Measurements from ENCODE around the gene ZNF804A.

The ZNF804A gene

DNA sequence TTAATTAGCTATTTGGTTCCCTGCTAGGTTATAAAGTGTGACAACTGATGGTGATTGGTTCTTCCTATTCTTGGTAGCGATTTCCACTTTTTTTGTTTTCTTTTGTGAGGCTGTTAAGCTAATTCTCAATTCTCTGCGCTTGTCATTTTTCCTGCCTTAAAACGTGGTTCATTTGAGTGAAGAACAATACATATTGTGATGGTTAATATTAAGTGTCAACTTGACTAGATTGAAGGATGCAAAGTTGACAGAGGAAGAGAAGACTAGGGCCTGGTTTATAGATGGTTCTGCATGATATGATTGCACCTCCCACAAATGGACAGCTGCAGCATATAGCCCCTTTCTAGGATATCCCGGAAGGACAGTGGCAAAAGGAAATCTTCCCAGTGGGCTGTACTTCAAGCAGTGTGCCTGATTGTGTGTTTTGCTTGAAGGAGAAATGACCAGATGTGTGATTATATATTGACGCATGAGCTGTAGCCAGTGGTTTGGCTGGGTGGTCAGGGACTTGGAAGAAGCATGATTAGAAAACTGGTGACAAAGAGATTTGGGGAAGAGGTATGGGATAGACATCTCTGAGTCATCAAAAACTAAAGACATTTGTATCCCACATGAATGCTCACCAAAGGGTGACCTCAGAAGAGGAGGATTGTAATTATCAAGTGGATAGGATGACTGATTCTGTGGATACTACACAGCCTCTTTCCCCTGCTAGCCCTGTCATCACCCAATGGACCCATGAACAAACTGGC lies 39.4 kb upstream of the ZNF804A start:
- Histone ChIP-seq H3K4me3 (ENCODE audit: low read length) (no peak overlapping the region), H2BK120ac (ENCODE audit: low read depth, low read length) (no peak overlapping the region), H3K23ac (ENCODE audit: low read length) (no peak overlapping the region), H2AK5ac (ENCODE audit: low read length) (no peak overlapping the region), H2BK15ac (replicated peaks; ENCODE audit: low read depth) (no peak overlapping the region), H4K8ac (ENCODE audit: low read depth, low read length) (no peak overlapping the region), H2BK5ac (ENCODE audit: low read length) (no peak overlapping the region), H3K18ac (ENCODE audit: low read length) (no peak overlapping the region), H3K4me2 (ENCODE audit: low read length) (no peak overlapping the region), H3K56ac (ENCODE audit: low read length) (no peak overlapping the region), H3K79me2 (ENCODE audit: control insufficient read depth, insufficient read depth, low read length) (no peaks in the 10 kb centered on the region), H3K4me1 (ENCODE audit: control insufficient read depth, low read depth, low read length) (no peaks in the 10 kb centered on the region), H3K36me3 (ENCODE audit: control insufficient read depth, insufficient read depth, low read length) (no peaks in the 10 kb centered on the region), H3K9ac (ENCODE audit: low read length) (no peak overlapping the region), H3K79me1 (ENCODE audit: low read length) (no peaks in the 10 kb centered on the region), H4K5ac (ENCODE audit: low read length) (no peak overlapping the region), H3K4ac (ENCODE audit: low read depth, low read length) (no peak overlapping the region), H3K27ac (ENCODE audit: low read depth, low read length) (no peak overlapping the region), H3K27me3 (ENCODE audit: insufficient read depth, low read length, poor library complexity) (no peaks in the 10 kb centered on the region)
- WGBS (ENCODE audit: extremely low coverage, insufficient coverage, low lambda C conversion rate): no CpG with 5 or more reads among the region's 5 CpGs
- no peak for DNase-seq

DNA sequence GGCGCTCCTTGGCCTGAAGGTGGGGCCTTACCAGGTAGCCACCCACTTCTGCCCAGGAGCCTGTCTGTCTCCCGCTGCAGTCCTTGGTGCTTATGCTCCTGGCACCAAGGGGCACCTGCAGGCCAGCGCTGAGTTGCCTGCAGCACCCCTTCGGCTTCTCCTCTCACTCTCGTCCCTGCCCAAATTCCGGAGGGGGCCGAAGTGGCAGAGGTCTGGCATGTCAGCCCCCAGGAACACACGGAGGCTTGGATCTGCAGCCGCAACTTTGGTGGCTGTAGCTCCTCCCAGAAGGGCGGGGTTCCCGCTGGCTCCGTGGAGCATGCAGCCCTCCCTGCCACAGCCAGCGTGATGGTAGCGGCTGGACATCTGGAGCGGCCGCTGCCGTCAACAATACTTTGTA lies 37.7 kb upstream of the ZNF804A start:
- Histone ChIP-seq H3K9ac (ENCODE audit: low read length) (no peak overlapping the region), H3K36me3 (ENCODE audit: control insufficient read depth, insufficient read depth, low read length) (no peaks in the 10 kb centered on the region), H4K5ac (ENCODE audit: low read length) (no peak overlapping the region), H3K4me3 (ENCODE audit: low read length) (no peak overlapping the region), H3K56ac (ENCODE audit: low read length) (no peak overlapping the region), H3K4me2 (ENCODE audit: low read length) (no peak overlapping the region), H2AK5ac (ENCODE audit: low read length) (no peak overlapping the region), H4K8ac (ENCODE audit: low read depth, low read length) (no peak overlapping the region), H3K79me1 (ENCODE audit: low read length) (no peaks in the 10 kb centered on the region), H3K4me1 (ENCODE audit: control insufficient read depth, low read depth, low read length) (no peaks in the 10 kb centered on the region), H3K27me3 (ENCODE audit: insufficient read depth, low read length, poor library complexity) (no peaks in the 10 kb centered on the region), H3K18ac (ENCODE audit: low read length) (no peak overlapping the region), H2BK5ac (ENCODE audit: low read length) (no peak overlapping the region), H3K79me2 (ENCODE audit: control insufficient read depth, insufficient read depth, low read length) (no peaks in the 10 kb centered on the region), H2BK15ac (replicated peaks; ENCODE audit: low read depth) (no peak overlapping the region), H3K23ac (ENCODE audit: low read length) (no peak overlapping the region), H3K27ac (ENCODE audit: low read depth, low read length) (no peak overlapping the region), H2BK120ac (ENCODE audit: low read depth, low read length) (no peak overlapping the region), H3K4ac (ENCODE audit: low read depth, low read length) (no peak overlapping the region)
- WGBS (ENCODE audit: extremely low coverage, insufficient coverage, low lambda C conversion rate): no CpG with 5 or more reads among the region's 17 CpGs
- no peak for DNase-seq

GRCh38 chr2:184562532-184562931 lies 35.8 kb upstream of the ZNF804A start:
- Histone ChIP-seq H3K36me3 (ENCODE audit: control insufficient read depth, insufficient read depth, low read length) (no peaks in the 10 kb centered on the region), H4K5ac (ENCODE audit: low read length) (no peak overlapping the region), H3K27me3 (ENCODE audit: insufficient read depth, low read length, poor library complexity) (no peaks in the 10 kb centered on the region), H2BK15ac (replicated peaks; ENCODE audit: low read depth) (no peak overlapping the region), H3K79me1 (ENCODE audit: low read length) (no peaks in the 10 kb centered on the region), H3K18ac (ENCODE audit: low read length) (no peak overlapping the region), H3K56ac (ENCODE audit: low read length) (no peak overlapping the region), H3K9ac (ENCODE audit: low read length) (no peak overlapping the region), H2BK120ac (ENCODE audit: low read depth, low read length) (no peak overlapping the region), H3K4me3 (ENCODE audit: low read length) (no peak overlapping the region), H2AK5ac (ENCODE audit: low read length) (no peak overlapping the region), H3K4me2 (ENCODE audit: low read length) (no peak overlapping the region), H3K4ac (ENCODE audit: low read depth, low read length) (no peak overlapping the region), H3K23ac (ENCODE audit: low read length) (no peak overlapping the region), H3K27ac (ENCODE audit: low read depth, low read length) (no peak overlapping the region), H2BK5ac (ENCODE audit: low read length) (no peak overlapping the region), H3K4me1 (ENCODE audit: control insufficient read depth, low read depth, low read length) (no peaks in the 10 kb centered on the region), H4K8ac (ENCODE audit: low read depth, low read length) (no peak overlapping the region), H3K79me2 (ENCODE audit: control insufficient read depth, insufficient read depth, low read length) (no peaks in the 10 kb centered on the region)
- no peak for DNase-seq
- WGBS (ENCODE audit: extremely low coverage, insufficient coverage, low lambda C conversion rate): no CpG with 5 or more reads among the region's 2 CpGs

DNA sequence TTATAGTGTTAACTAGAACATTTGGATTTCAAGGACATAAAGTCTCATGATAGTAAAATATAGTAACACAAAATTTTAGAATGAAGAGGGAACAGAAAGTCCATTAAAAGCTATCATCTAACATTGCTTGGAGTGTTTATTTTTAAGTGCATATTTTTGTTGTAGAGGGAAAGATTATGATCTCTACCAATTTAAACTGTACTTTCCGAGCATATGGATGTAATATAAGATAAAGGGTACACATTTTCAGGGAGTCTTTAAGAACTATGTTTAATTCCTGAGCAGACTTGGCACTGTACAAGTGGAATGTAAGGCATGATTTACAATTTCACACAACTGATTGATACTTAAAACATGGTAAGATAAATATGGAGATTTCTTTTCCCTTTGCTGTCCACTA lies 34.2 kb upstream of the ZNF804A start:
- Histone ChIP-seq H3K27me3 (ENCODE audit: insufficient read depth, low read length, poor library complexity) (no peaks in the 10 kb centered on the region), H3K56ac (ENCODE audit: low read length) (no peak overlapping the region), H3K4ac (ENCODE audit: low read depth, low read length) (no peak overlapping the region), H4K5ac (ENCODE audit: low read length) (no peak overlapping the region), H2AK5ac (ENCODE audit: low read length) (no peak overlapping the region), H2BK15ac (replicated peaks; ENCODE audit: low read depth) (no peak overlapping the region), H2BK120ac (ENCODE audit: low read depth, low read length) (no peak overlapping the region), H3K4me1 (ENCODE audit: control insufficient read depth, low read depth, low read length) (no peaks in the 10 kb centered on the region), H3K4me2 (ENCODE audit: low read length) (no peak overlapping the region), H3K79me1 (ENCODE audit: low read length) (no peaks in the 10 kb centered on the region), H3K23ac (ENCODE audit: low read length) (no peak overlapping the region), H3K4me3 (ENCODE audit: low read length) (no peak overlapping the region), H3K18ac (ENCODE audit: low read length) (no peak overlapping the region), H3K79me2 (ENCODE audit: control insufficient read depth, insufficient read depth, low read length) (no peaks in the 10 kb centered on the region), H3K27ac (ENCODE audit: low read depth, low read length) (no peak overlapping the region), H2BK5ac (ENCODE audit: low read length) (no peak overlapping the region), H3K9ac (ENCODE audit: low read length) (no peak overlapping the region), H4K8ac (ENCODE audit: low read depth, low read length) (no peak overlapping the region), H3K36me3 (ENCODE audit: control insufficient read depth, insufficient read depth, low read length) (no peaks in the 10 kb centered on the region)
- WGBS (ENCODE audit: extremely low coverage, insufficient coverage, low lambda C conversion rate): no CpG with 5 or more reads among the region's 1 CpG
- DNase-seq: no peak

DNA sequence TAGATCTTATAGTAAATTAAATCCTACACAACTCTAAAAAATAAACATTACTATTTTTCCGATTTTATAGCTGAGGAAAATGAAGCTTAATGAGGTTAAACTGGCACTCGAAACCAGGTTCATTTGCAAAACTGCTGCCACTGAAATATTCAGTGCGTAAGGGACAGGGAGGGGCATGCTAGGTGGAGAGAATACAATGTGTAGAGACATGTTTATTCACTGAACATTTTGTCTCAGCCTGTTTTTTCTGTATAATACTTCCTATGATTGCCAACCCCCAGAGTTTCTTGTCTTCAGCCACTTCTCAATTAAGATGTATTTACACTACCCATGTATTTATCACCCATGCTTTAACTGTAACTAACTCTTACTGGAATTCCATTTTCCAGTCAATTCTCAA lies 31.6 kb upstream of the ZNF804A start:
- no peaks in the 10 kb centered on the region for H3K36me3 ChIP-seq (ENCODE audit: control insufficient read depth, insufficient read depth, low read length)
- no peak overlapping the region for H3K4me3 ChIP-seq (ENCODE audit: low read length)
- no peak overlapping the region for H2BK120ac ChIP-seq (ENCODE audit: low read depth, low read length)
- no peak overlapping the region for H3K4me2 ChIP-seq (ENCODE audit: low read length)
- H3K56ac ChIP-seq (ENCODE audit: low read length): no peak overlapping the region
- no peaks in the 10 kb centered on the region for H3K4me1 ChIP-seq (ENCODE audit: control insufficient read depth, low read depth, low read length)
- H3K27me3 ChIP-seq (ENCODE audit: insufficient read depth, low read length, poor library complexity): no peaks in the 10 kb centered on the region
- H3K18ac ChIP-seq (ENCODE audit: low read length): no peak overlapping the region
- WGBS (ENCODE audit: extremely low coverage, insufficient coverage, low lambda C conversion rate): no CpG with 5 or more reads among the region's 3 CpGs
- H3K27ac ChIP-seq (ENCODE audit: low read depth, low read length): no peak overlapping the region
- H3K4ac ChIP-seq (ENCODE audit: low read depth, low read length): no peak overlapping the region
- H4K5ac ChIP-seq (ENCODE audit: low read length): no peak overlapping the region
- no peak overlapping the region for H4K8ac ChIP-seq (ENCODE audit: low read depth, low read length)
- H3K79me1 ChIP-seq (ENCODE audit: low read length): no peaks in the 10 kb centered on the region
- no peaks in the 10 kb centered on the region for H3K79me2 ChIP-seq (ENCODE audit: control insufficient read depth, insufficient read depth, low read length)
- no peak overlapping the region for H2AK5ac ChIP-seq (ENCODE audit: low read length)
- DNase-seq: no peak
- H3K9ac ChIP-seq (ENCODE audit: low read length): no peak overlapping the region
- H2BK5ac ChIP-seq (ENCODE audit: low read length): no peak overlapping the region
- H2BK15ac ChIP-seq (replicated peaks; ENCODE audit: low read depth): no peak overlapping the region
- H3K23ac ChIP-seq (ENCODE audit: low read length): no peak overlapping the region

- Histone ChIP-seq H4K8ac (ENCODE audit: low read depth, low read length) (no peak overlapping the region), H2BK5ac (ENCODE audit: low read length) (no peak overlapping the region), H3K18ac (ENCODE audit: low read length) (no peak overlapping the region), H3K4me3 (ENCODE audit: low read length) (no peak overlapping the region), H3K36me3 (ENCODE audit: control insufficient read depth, insufficient read depth, low read length) (no peaks in the 10 kb centered on the region), H3K4ac (ENCODE audit: low read depth, low read length) (no peak overlapping the region), H3K79me1 (ENCODE audit: low read length) (no peaks in the 10 kb centered on the region), H3K4me1 (ENCODE audit: control insufficient read depth, low read depth, low read length) (no peaks in the 10 kb centered on the region), H3K27ac (ENCODE audit: low read depth, low read length) (no peak overlapping the region), H4K5ac (ENCODE audit: low read length) (no peak overlapping the region), H2AK5ac (ENCODE audit: low read length) (no peak overlapping the region), H2BK15ac (replicated peaks; ENCODE audit: low read depth) (no peak overlapping the region), H3K27me3 (ENCODE audit: insufficient read depth, low read length, poor library complexity) (no peaks in the 10 kb centered on the region), H3K56ac (ENCODE audit: low read length) (no peak overlapping the region), H2BK120ac (ENCODE audit: low read depth, low read length) (no peak overlapping the region), H3K4me2 (ENCODE audit: low read length) (no peak overlapping the region), H3K79me2 (ENCODE audit: control insufficient read depth, insufficient read depth, low read length) (no peaks in the 10 kb centered on the region), H3K9ac (ENCODE audit: low read length) (no peak overlapping the region), H3K23ac (ENCODE audit: low read length) (no peak overlapping the region)
- WGBS (ENCODE audit: extremely low coverage, insufficient coverage, low lambda C conversion rate): no CpG with 5 or more reads among the region's 1 CpG
- no peak for DNase-seq
These were observed 21.3 kb upstream of the ZNF804A start for GRCh38 chr2:184577056-184577455.

Data from mesendoderm (in vitro differentiated cells).